Endothelial cell of umbilical vein (primary cell): ENCODE measurements around the gene CLASP2. TPM values are rescaled to one million over a fixed set of nuclear protein-coding genes. Genes with fewer than 3 reads are reported as not detected.

Experiments
- BruUV-seq: library from RNA; stranded (reverse); fragments of 400-500 nt; replicated peaks from 2 replicates; lab custom pipeline; 2021; lab: Mats Ljungman, UMichigan
- CTCF ChIA-PET: fragments of 300-600, 350-600 bp; sonication (Branson Sonifier 250); formaldehyde crosslinking; loops from one replicate; lab custom pipeline; 2021; ENCODE audit warnings: antibody characterized with exemption, inconsistent platforms; lab: Charles Lee
- POLR2A ChIA-PET: fragments of 300-600, 350-600 bp; sonication (Branson Sonifier 250); formaldehyde crosslinking; loops from one replicate; lab custom pipeline; 2021; ENCODE audit warnings: antibody characterized with exemption, inconsistent platforms; lab: Charles Lee
- DNase-seq: peaks from one replicate; pipeline ENCODE4 v3.0.0-alpha.2; 2011; ENCODE audit warnings: low read depth, low spot score
- FAIRE-seq: peaks from 2 replicates; lab custom pipeline; 2011; peaks lifted over from hg19 to GRCh38; lab: Jason Lieb, UNC
- H2AFZ ChIP-seq: 2 replicates; pipeline ENCODE4 v1.6.0; 2012; ENCODE audit warnings: low read depth, low read length, control low read depth, inconsistent platforms
- H3K27ac ChIP-seq: 2 replicates; pipeline ENCODE4 v1.5.1; 2011; ENCODE audit warnings: low read depth, mild to moderate bottlenecking, control low read depth, low read length, moderate library complexity; ENCODE audit not compliant: insufficient read depth
- H3K27me3 ChIP-seq, 2 experiments: 2 replicates each; pipeline versions ENCODE4 v1.6.0 to v1.6.1; 2011; ENCODE audit warnings: low read length in 2 of 2, mixed read lengths in 1 of 2; ENCODE audit not compliant: control insufficient read depth in 2 of 2, insufficient read depth in 2 of 2
- H3K36me3 ChIP-seq, 2 experiments: 2 replicates in 1 of 2; 3 replicates in 1 of 2; pipeline ENCODE4 v1.5.1; 2011; ENCODE audit warnings: low read length in 2 of 2, mild to moderate bottlenecking in 1 of 2, moderate library complexity in 1 of 2; ENCODE audit not compliant: control insufficient read depth in 2 of 2, insufficient read depth in 2 of 2; ENCODE audit errors: extremely low read depth in 1 of 2
- H3K4me1 ChIP-seq: 3 replicates; pipeline ENCODE4 v1.5.1; 2011; ENCODE audit warnings: mild to moderate bottlenecking, low read length; ENCODE audit not compliant: control insufficient read depth, insufficient read depth; ENCODE audit errors: extremely low read depth
- H3K4me2 ChIP-seq: 2 replicates; pipeline ENCODE4 v1.6.1; 2011; ENCODE audit warnings: low read length, control low read depth, mixed read lengths; ENCODE audit not compliant: insufficient read depth
- H3K4me3 ChIP-seq, 3 experiments: fragments of 200-600 bp in 1 of 3; sonication (generic), shearing (Covaris generic) in 1 of 3; replicated peaks in 1 of 3; 2 replicates each; pipeline ENCODE4 v1.5.1; 2011 to 2016; ENCODE audit warnings: control low read depth in 3 of 3, low read length in 3 of 3, mild to moderate bottlenecking in 2 of 3, inconsistent platforms in 1 of 3, low read depth in 1 of 3, moderate library complexity in 1 of 3; ENCODE audit not compliant: insufficient read depth in 1 of 3
- H3K79me2 ChIP-seq: 2 replicates; pipeline ENCODE4 v1.6.0; 2012; ENCODE audit warnings: low read length, inconsistent platforms; ENCODE audit not compliant: control insufficient read depth, insufficient read depth
- H3K9ac ChIP-seq: replicated peaks from 2 replicates; pipeline ENCODE3; 2011; ENCODE audit warnings: low read length, control low read depth; ENCODE audit not compliant: insufficient read depth; ENCODE audit errors: extremely low read depth
- H3K9me1 ChIP-seq: replicated peaks from 3 replicates; pipeline ENCODE4 v1.6.0; 2011; ENCODE audit warnings: mild to moderate bottlenecking, low read length; ENCODE audit not compliant: control insufficient read depth, insufficient read depth; ENCODE audit errors: extremely low read depth
- H3K9me3 ChIP-seq: replicated peaks from 2 replicates; pipeline ENCODE4 v1.5.1; 2012; ENCODE audit warnings: low read length, inconsistent platforms; ENCODE audit not compliant: control insufficient read depth, insufficient read depth
- H4K20me1 ChIP-seq: replicated peaks from 2 replicates; pipeline ENCODE3; 2011; ENCODE audit warnings: mild to moderate bottlenecking, low read length; ENCODE audit not compliant: control insufficient read depth, insufficient read depth; ENCODE audit errors: extremely low read depth
- CTCF ChIP-seq, 2 donors: IDR thresholded peaks; 1 replicate in 1 of 2; 2 replicates in 1 of 2; pipeline ENCODE4 v1.5.1; 2011; ENCODE audit warnings: low read length in 2 of 2, mild to moderate bottlenecking in 2 of 2, moderate library complexity in 2 of 2, control low read depth in 1 of 2, inconsistent platforms in 1 of 2, low read depth in 1 of 2; ENCODE audit not compliant: insufficient read depth in 1 of 2; ENCODE audit errors: extremely low read depth in 1 of 2
- EZH2 ChIP-seq: IDR thresholded peaks from 2 replicates; pipeline ENCODE4 v1.6.1; 2012; ENCODE audit warnings: borderline replicate concordance, low read depth, mild to moderate bottlenecking, moderate library complexity, low read length, inconsistent platforms; ENCODE audit not compliant: severe bottlenecking
- FOS ChIP-seq: IDR thresholded peaks from 2 replicates; pipeline ENCODE4 v1.6.1; 2011; ENCODE audit warnings: mild to moderate bottlenecking, low read length, moderate library complexity, borderline replicate concordance; ENCODE audit not compliant: insufficient read depth
- GATA2 ChIP-seq: IDR thresholded peaks from 2 replicates; pipeline ENCODE4 v1.7.0; 2011; ENCODE audit warnings: low read depth, mild to moderate bottlenecking, moderate library complexity, mixed read lengths, low read length; ENCODE audit not compliant: insufficient read length, insufficient read depth
- JUN ChIP-seq: IDR thresholded peaks from 2 replicates; pipeline ENCODE4 v1.6.1; 2011; ENCODE audit warnings: borderline replicate concordance, low read depth; ENCODE audit not compliant: insufficient read length, insufficient read depth
- MAX ChIP-seq: IDR thresholded peaks from 2 replicates; pipeline ENCODE4 v1.6.1; 2011; ENCODE audit not compliant: insufficient read depth, insufficient read length
- MYC ChIP-seq: IDR thresholded peaks from one replicate; pipeline ENCODE4 v1.6.1; 2011; ENCODE audit warnings: mild to moderate bottlenecking, low read depth, low read length
- POLR2A ChIP-seq: IDR thresholded peaks from 2 replicates; pipeline ENCODE4 v1.6.1; 2012; ENCODE audit warnings: low read depth, mild to moderate bottlenecking, control low read depth, low read length
- POLR2AphosphoS5 ChIP-seq: IDR thresholded peaks from 2 replicates; pipeline ENCODE4 v1.6.1; 2012; ENCODE audit warnings: low read depth, mild to moderate bottlenecking, control low read depth, low read length, moderate library complexity; ENCODE audit not compliant: insufficient read depth
- dilution Hi-C: fragments of 300-500 bp; cut with MboI; formaldehyde crosslinking; loops from one replicate; pipeline ENCODE4 v1.15.0; 2019; ENCODE audit warnings: low sequenced_read_pairs; ENCODE audit not compliant: extremely low pct_ligation_motif_present
- intact Hi-C: fragments of 100-400 bp; cut with micrococcal nuclease; formaldehyde crosslinking; loops from one replicate; pipeline ENCODE4 v1.10.0; 2022
- polyA plus RNA-seq, 4 experiments: library from polyadenylated mRNA; depleted of rRNA in 3 of 4; stranded (reverse) in 3 of 4; unstranded in 1 of 4; fragments of >200 nt; gene quantifications; 2 replicates each; pipeline versions ENCODE4 v1.2.1 to v1.2.3, GENCODE V29; 2011 to 2012; ENCODE audit warnings: missing spikeins in 1 of 4
- total RNA-seq: library from RNA; stranded (reverse); gene quantifications from 2 replicates; pipeline ENCODE4 v1.2.3, GENCODE V29; 2021

Gene CLASP2
- total and polyA plus RNA-seq, 2 donors (not counting 3 experiments of a cell fraction or from before 2014, with no cell fraction given): 15.0 to 55.0 TPM

- ChIA-PET POLR2A (no interaction called here), CTCF (interaction anchor here (1.0 kb wide), 1 partner anchor 63 kb away, joined by 3 read pairs; no protein-coding TSS in a partner anchor)
- H3K79me2 ChIP-seq: no peaks in the 10 kb centered on the region
- H3K9me3 ChIP-seq: no peaks in the 10 kb centered on the region
- dilution Hi-C loops: no loop called here
- no peaks in the 10 kb centered on the region for H3K36me3 ChIP-seq
- TF ChIP-seq CTCF (IDR thresholded peaks at IDR 0.05; ENCODE audit: extremely low read depth in 1 of 2, insufficient read depth in 1 of 2, low read depth in 1 of 2, low read length in 2 of 2): no peak
- TF ChIP-seq EZH2: no peak
- no peak for TF ChIP-seq GATA2
- no peak for TF ChIP-seq JUN
- no peak for TF ChIP-seq POLR2AphosphoS5
- no peak for TF ChIP-seq POLR2A
- no peak for TF ChIP-seq FOS
- TF ChIP-seq MYC: no peak
- TF ChIP-seq MAX: no peak
- H3K27ac ChIP-seq: no peak overlapping the region
- no peak overlapping the region for H3K9ac ChIP-seq
- no peak overlapping the region for H2AFZ ChIP-seq
- no peaks in the 10 kb centered on the region for H3K9me1 ChIP-seq
- FAIRE-seq (no peak), DNase-seq (no peak)
- H3K27me3 ChIP-seq: no peaks in the 10 kb centered on the region
- no TSS peak for BruUV-seq
- H3K4me1 ChIP-seq: peaks cover 6% of the 10 kb centered on the region
- no peaks in the 10 kb centered on the region for H4K20me1 ChIP-seq
- no peak overlapping the region for H3K4me2 ChIP-seq
- H3K4me3 ChIP-seq: no peak overlapping the region
- intact Hi-C loops: no loop called here
Observed at GRCh38 chr3:33724256-33724655, 6.2 kb upstream of the CLASP2 start.
